Measurements from ENCODE around the gene RBM19. TPM values are rescaled to one million over a fixed set of nuclear protein-coding genes. Genes with fewer than 3 reads are reported as not detected.
A peak's percentile ranks its signal among the peaks of the same experiment; 100 is the strongest.

Gene RBM19
- total RNA-seq, 1 experiment from 2014 or later = 26.3 TPM

- DNase-seq (ENCODE audit: low read depth) = peak; percentile 12
Observed at GRCh38 chr12:113933201-113933786, 32.8 kb downstream of the RBM19 start.

GRCh38 chr12:113932381-113933196 lies 33.5 kb downstream of the RBM19 start:
- no peak for DNase-seq (ENCODE audit: low read depth)

GRCh38 chr12:113931517-113931916 lies 34.6 kb downstream of the RBM19 start:
- no peak for DNase-seq (ENCODE audit: low read depth)

- DNase-seq (ENCODE audit: low read depth) = no peak
Observed at GRCh38 chr12:113930249-113930648, 35.9 kb downstream of the RBM19 start.

GRCh38 chr12:113929312-113929989 lies 36.7 kb downstream of the RBM19 start:
- no peak for DNase-seq (ENCODE audit: low read depth)

GRCh38 chr12:113926788-113927187 lies 39.3 kb downstream of the RBM19 start:
- no peak for DNase-seq (ENCODE audit: low read depth)

- DNase-seq (ENCODE audit: low read depth) = no peak
Observed at GRCh38 chr12:113924341-113924740, 41.8 kb downstream of the RBM19 start.

- no peak for DNase-seq (ENCODE audit: low read depth)
Observed at GRCh38 chr12:113923251-113923650, 42.9 kb downstream of the RBM19 start.

GRCh38 chr12:113921430-113921829 lies 44.7 kb downstream of the RBM19 start:
- no peak for DNase-seq (ENCODE audit: low read depth)

GRCh38 chr12:113919791-113920190 lies 46.3 kb downstream of the RBM19 start:
- no peak for DNase-seq (ENCODE audit: low read depth)

- no peak for DNase-seq (ENCODE audit: low read depth)
Observed at GRCh38 chr12:113918306-113918705, 47.8 kb downstream of the RBM19 start.

GRCh38 chr12:113917393-113917792 lies 48.7 kb downstream of the RBM19 start:
- no peak for DNase-seq (ENCODE audit: low read depth)

- no peak for DNase-seq (ENCODE audit: low read depth)
Observed at GRCh38 chr12:113914806-113915205, 51.3 kb downstream of the RBM19 start.

- no peak for DNase-seq (ENCODE audit: low read depth)
Observed at GRCh38 chr12:113914176-113914575, 51.9 kb downstream of the RBM19 start.

- peak; percentile 51 for DNase-seq (ENCODE audit: low read depth)
Observed at GRCh38 chr12:113912760-113913329, 53.3 kb downstream of the RBM19 start.

- DNase-seq (ENCODE audit: low read depth) = no peak
Observed at GRCh38 chr12:113911971-113912759, 54.0 kb downstream of the RBM19 start.

GRCh38 chr12:113910751-113911272 lies 55.3 kb downstream of the RBM19 start:
- no peak for DNase-seq (ENCODE audit: low read depth)

- DNase-seq (ENCODE audit: low read depth) = no peak
Observed at GRCh38 chr12:113909776-113910420, 56.2 kb downstream of the RBM19 start.

GRCh38 chr12:113908584-113909100 lies 57.5 kb downstream of the RBM19 start:
- DNase-seq (ENCODE audit: low read depth) = no peak

- no peak for DNase-seq (ENCODE audit: low read depth)
Observed at GRCh38 chr12:113907446-113908180, 58.5 kb downstream of the RBM19 start.

Measured in LHCN-M2 (cell line).